Osteoblast (primary cell): Measurements from ENCODE around the gene MPIG6B. TPM values are rescaled to one million over a fixed set of nuclear protein-coding genes. Genes with fewer than 3 reads are reported as not detected.

Source experiments
- DNase-seq: peaks from one replicate; pipeline ENCODE4 v3.0.0; 2011; ENCODE audit warnings: low spot score, mixed read lengths; ENCODE audit not compliant: insufficient read length; ENCODE audit errors: missing footprints
- H2AFZ ChIP-seq: 2 replicates; pipeline ENCODE4 v1.6.0; 2011; ENCODE audit warnings: mild to moderate bottlenecking, low read length
- H3K27ac ChIP-seq: 2 replicates; pipeline ENCODE4 v1.5.1; 2011; ENCODE audit warnings: mild to moderate bottlenecking, low read depth, low read length, moderate library complexity
- H3K27me3 ChIP-seq: 2 replicates; pipeline ENCODE4 v1.6.0; 2012; ENCODE audit warnings: mild to moderate bottlenecking, control low read depth, inconsistent platforms, low read length, moderate library complexity; ENCODE audit not compliant: insufficient read depth
- H3K36me3 ChIP-seq: 2 replicates; pipeline ENCODE4 v1.5.1; 2011; ENCODE audit warnings: mild to moderate bottlenecking, low read length, control low read depth, moderate library complexity; ENCODE audit not compliant: insufficient read depth
- H3K4me1 ChIP-seq: 2 replicates; pipeline ENCODE4 v1.5.1; 2011; ENCODE audit warnings: mild to moderate bottlenecking, low read length, control low read depth, moderate library complexity; ENCODE audit not compliant: insufficient read depth
- H3K4me2 ChIP-seq: 2 replicates; pipeline ENCODE4 v1.6.0; 2011; ENCODE audit warnings: mild to moderate bottlenecking, low read length; ENCODE audit not compliant: insufficient read depth
- H3K4me3 ChIP-seq: fragments of 200-600 bp; sonication (generic); 3 replicates; pipeline ENCODE4 v1.5.1; 2012; ENCODE audit warnings: mild to moderate bottlenecking, low read length, inconsistent platforms; ENCODE audit not compliant: insufficient read depth
- H3K79me2 ChIP-seq: 2 replicates; pipeline ENCODE4 v1.6.0; 2012; ENCODE audit warnings: mild to moderate bottlenecking, low read length, control low read depth, inconsistent platforms; ENCODE audit not compliant: insufficient read depth
- H3K9me3 ChIP-seq: 2 replicates; pipeline ENCODE4 v1.5.1; 2011; ENCODE audit warnings: low read depth, low read length, control low read depth
- H4K20me1 ChIP-seq: 2 replicates; pipeline ENCODE4 v1.6.0; 2012; ENCODE audit warnings: mild to moderate bottlenecking, low read length, control low read depth; ENCODE audit not compliant: insufficient read depth
- total RNA-seq: library from RNA; depleted of rRNA; stranded (reverse); fragments of >200 nt; gene quantifications from 2 replicates; pipeline ENCODE4 v1.2.3, GENCODE V29; 2012
- TF ChIP-seq, protein P1 (sequence below): IDR thresholded peaks from 2 replicates; pipeline ENCODE4 v1.5.1; 2011; ENCODE audit warnings: mild to moderate bottlenecking, low read depth, low read length, moderate library complexity; ENCODE audit errors: extremely low read depth

The MPIG6B gene
- total RNA-seq, 1 donor = not detected

DNA sequence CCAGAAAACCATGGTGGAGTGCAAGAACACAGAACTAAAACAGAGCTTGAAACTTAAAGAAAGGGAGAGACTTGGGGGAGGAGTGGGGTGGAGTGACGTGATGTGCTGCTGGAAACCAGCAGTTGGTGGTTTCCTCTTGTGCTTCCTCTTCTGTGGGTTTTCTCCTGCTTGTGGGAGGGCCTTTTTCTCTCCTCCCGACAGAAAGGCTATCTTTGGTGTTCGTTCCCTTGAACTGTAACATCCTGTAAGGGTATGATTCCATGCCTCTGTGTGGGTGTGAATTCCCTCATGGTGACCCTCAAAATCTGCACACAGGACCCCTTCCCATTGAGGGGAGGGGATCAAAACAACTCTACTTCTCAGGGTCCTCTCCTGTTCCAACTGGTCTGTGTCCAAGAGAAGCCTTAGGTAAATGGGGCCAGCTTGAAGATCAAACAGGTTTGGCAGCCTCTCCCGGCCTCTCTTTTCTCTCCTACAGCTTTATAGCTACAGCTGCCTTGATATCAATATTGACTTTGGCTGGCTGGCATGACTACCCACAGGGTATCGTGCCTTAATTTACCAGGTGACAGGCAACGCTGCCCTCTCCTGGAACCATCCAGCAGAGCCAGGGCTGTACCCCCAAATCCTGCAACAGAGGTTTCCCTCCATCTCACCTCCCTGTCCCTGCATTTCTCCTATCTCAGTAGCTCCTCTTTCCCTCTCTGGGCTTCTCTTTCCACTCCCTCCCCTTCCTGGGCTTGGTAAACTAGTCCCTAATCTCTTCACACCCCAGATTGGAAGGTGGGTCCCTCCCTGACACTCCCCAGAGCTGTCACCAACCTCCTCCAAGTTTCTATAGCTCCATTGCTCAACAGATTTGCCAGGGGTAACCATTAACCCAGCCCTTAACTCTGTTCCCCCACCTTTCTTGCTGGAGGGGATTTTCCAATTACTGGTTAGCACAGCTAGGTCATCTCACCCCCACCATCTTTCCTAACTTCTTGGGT is 15.1 kb downstream of the MPIG6B start:
- Histone ChIP-seq H3K4me2 (peak overlapping the region; percentile 66), H3K4me1 (peaks cover 47% of the 10 kb centered on the region), H3K4me3 (peak overlapping the region; percentile 39), H2AFZ (peak overlapping the region; percentile 55), H4K20me1 (peaks cover 14% of the 10 kb centered on the region), H3K27me3 (no peaks in the 10 kb centered on the region), H3K27ac (peak overlapping the region; percentile 79), H3K79me2 (peaks cover 47% of the 10 kb centered on the region), H3K9me3 (no peaks in the 10 kb centered on the region), H3K36me3 (peaks cover 27% of the 10 kb centered on the region)
- TF ChIP-seq, protein P1, sequence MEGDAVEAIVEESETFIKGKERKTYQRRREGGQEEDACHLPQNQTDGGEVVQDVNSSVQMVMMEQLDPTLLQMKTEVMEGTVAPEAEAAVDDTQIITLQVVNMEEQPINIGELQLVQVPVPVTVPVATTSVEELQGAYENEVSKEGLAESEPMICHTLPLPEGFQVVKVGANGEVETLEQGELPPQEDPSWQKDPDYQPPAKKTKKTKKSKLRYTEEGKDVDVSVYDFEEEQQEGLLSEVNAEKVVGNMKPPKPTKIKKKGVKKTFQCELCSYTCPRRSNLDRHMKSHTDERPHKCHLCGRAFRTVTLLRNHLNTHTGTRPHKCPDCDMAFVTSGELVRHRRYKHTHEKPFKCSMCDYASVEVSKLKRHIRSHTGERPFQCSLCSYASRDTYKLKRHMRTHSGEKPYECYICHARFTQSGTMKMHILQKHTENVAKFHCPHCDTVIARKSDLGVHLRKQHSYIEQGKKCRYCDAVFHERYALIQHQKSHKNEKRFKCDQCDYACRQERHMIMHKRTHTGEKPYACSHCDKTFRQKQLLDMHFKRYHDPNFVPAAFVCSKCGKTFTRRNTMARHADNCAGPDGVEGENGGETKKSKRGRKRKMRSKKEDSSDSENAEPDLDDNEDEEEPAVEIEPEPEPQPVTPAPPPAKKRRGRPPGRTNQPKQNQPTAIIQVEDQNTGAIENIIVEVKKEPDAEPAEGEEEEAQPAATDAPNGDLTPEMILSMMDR = peak; percentile 42
- peak; percentile 98 for DNase-seq

DNA sequence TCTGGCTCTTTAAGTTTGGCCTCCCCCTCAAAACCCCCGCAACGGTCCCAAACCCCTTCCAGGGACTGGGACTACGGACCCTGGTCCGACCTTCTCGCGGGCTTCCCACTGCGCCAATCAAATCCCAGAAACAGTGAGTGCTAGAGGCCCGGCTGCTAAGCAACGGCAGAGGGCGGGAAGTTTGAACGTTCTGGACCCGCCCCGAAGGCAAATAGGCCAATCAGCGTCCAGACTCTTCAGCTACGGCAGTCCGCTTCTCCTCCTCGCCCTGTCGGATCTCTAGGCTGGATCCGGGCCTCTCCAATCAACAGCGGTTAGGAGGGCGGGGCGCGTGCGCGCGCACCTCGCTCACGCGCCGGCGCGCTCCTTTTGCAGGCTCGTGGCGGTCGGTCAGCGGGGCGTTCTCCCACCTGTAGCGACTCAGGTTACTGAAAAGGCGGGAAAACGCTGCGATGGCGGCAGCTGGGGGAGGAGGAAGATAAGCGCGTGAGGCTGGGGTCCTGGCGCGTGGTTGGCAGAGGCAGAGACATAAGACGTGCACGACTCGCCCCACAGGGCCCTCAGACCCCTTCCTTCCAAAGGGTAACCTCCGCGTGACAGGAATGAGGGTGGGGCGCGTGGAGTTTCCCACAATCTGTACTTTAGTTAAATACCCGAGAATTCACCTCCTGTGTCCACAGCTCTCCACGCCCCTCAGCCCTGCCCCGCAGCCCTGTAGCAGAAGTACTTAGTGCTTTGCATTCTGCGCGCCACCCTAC is 16.6 kb downstream of the MPIG6B start, which contains the start of gene MSH5:
Gene MSH5, plus strand, starts transcription at position 367 of the 758 bp plus-strand sequence. CDS start 462 bp downstream, outside the sequence.
- peaks cover 1% of the 10 kb centered on the region for H4K20me1 ChIP-seq
- H2AFZ ChIP-seq = peak within 1 kb of the TSS; percentile 94
- TF ChIP-seq, protein P1 = no peak
- H3K27me3 ChIP-seq = no peaks in the 10 kb centered on the region
- no peaks in the 10 kb centered on the region for H3K9me3 ChIP-seq
- peaks cover 32% of the 10 kb centered on the region for H3K79me2 ChIP-seq
- DNase-seq = peak; percentile 98
- peaks cover 33% of the 10 kb centered on the region for H3K4me1 ChIP-seq
- peak within 1 kb of the TSS; percentile 87 for H3K4me2 ChIP-seq
- H3K27ac ChIP-seq = peak within 1 kb of the TSS; percentile 79
- peak within 1 kb of the TSS; percentile 90 for H3K4me3 ChIP-seq
- peaks cover 14% of the 10 kb centered on the region for H3K36me3 ChIP-seq

DNA sequence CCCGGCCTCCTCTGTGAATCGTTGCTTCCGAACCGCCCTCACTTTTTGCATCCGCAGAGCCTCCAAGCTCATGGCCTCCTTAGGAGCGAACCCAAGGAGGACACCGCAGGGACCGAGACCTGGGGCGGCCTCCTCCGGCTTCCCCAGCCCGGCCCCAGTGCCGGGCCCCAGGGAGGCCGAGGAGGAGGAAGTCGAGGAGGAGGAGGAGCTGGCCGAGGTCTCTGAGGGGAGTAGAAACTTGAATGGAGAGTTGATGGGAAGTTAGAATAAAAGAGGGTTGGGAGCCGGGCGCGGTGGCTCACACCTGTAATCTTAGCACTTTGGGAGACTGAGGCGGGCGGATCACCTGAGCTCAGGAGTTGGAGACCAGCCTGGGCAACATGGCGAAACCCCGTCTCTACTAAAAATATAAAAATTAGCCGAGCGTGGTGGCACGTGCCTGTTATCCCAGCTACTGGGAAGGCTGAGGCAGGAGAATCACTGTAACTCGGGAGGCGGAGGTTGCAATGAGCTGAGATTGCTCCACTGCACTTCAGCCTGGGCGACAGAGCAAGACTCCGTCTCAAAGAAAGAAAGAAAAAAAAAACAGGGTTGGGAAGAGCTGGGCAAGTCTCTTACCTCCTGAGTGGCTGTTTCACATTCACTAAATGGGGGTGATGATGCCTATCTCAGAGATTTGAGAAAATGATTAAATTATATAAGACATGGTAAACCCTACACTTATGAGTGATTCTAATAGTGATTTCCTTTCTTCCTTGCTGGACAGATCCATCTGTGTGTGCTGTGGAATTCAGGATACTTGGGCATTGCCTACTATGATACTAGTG is 17.4 kb downstream of the MPIG6B start:
- Histone ChIP-seq H4K20me1 (no peaks in the 10 kb centered on the region), H2AFZ (peak overlapping the region; percentile 94), H3K79me2 (peaks cover 24% of the 10 kb centered on the region), H3K27me3 (no peaks in the 10 kb centered on the region), H3K36me3 (peaks cover 14% of the 10 kb centered on the region), H3K9me3 (no peaks in the 10 kb centered on the region), H3K4me3 (peak overlapping the region; percentile 90), H3K4me1 (peaks cover 33% of the 10 kb centered on the region), H3K4me2 (peak overlapping the region; percentile 87), H3K27ac (peak overlapping the region; percentile 66)
- TF ChIP-seq, protein P1 = no peak
- DNase-seq = peak; percentile 86
